ENCODE data around the gene FBXL19. TPM values are rescaled to one million over a fixed set of nuclear protein-coding genes. Genes with fewer than 3 reads are reported as not detected.

FBXL19 gene
- total and polyA plus RNA-seq, 2 of the 13 experiments (the other 11 are each of a cell fraction or from before 2014, with no cell fraction given) = 6.0 to 13.7 TPM

GRCh38 chr16:30874244-30874820, 49.0 kb upstream of the FBXL19 start:
- no peak for DNase-seq (ENCODE audit: low spot score)
- no TSS peak for BruUV-seq (replicated peaks)
- Histone ChIP-seq H3K27ac (ENCODE audit: extremely low read length, insufficient read depth, low read length) (peak overlapping the region; percentile 86), H4K20me1 (ENCODE audit: insufficient read depth, low read length) (no peaks in the 10 kb centered on the region), H3K4me3 (replicated peaks in 1 of 3; ENCODE audit: insufficient read depth in 1 of 3, low read depth in 2 of 3, low read length in 3 of 3) (peak overlapping the region; percentile 84 to 97 (median 86)), H3K36me3 (replicated peaks in 1 of 2; ENCODE audit: control insufficient read depth in 1 of 2, insufficient read depth in 2 of 2, low read length in 2 of 2) (peaks cover 0 to 2% of the 10 kb centered on the region in 2 experiments; a peak in 2 of 5 replicates), H2AFZ (ENCODE audit: low read length) (no peak overlapping the region), H3K9me3 (ENCODE audit: low read length) (no peaks in the 10 kb centered on the region), H3K27me3 (ENCODE audit: control insufficient read depth in 1 of 2, insufficient read depth in 2 of 2, low read length in 2 of 2) (no peaks in the 10 kb centered on the region; a peak in 1 of 5 replicates), H3K79me2 (ENCODE audit: insufficient read depth, low read length) (peaks cover 20% of the 10 kb centered on the region), H3K4me2 (ENCODE audit: low read depth, low read length) (peak overlapping the region; percentile 92), H3K4me1 (ENCODE audit: insufficient read depth, low read length) (peaks cover 29% of the 10 kb centered on the region), H3K9ac (ENCODE audit: insufficient read depth, low read depth, low read length) (peak overlapping the region; percentile 91)
- intact Hi-C loops (cut with micrococcal nuclease; ENCODE audit: unreplicated experiment) = loop anchor here (2.0 kb wide), 2 partner anchors 22 to 30 kb away; partner anchors contain the start of gene CTF1
- ATAC-seq = peak; percentile 2; the same call in 1 of the 3 replicates
- in situ Hi-C loops (cut with HindIII; ENCODE audit: extremely low pct_ligation_motif_present, low pct_unique_long_range_greater_than_20kb) = no loop called here
- CTCF ChIA-PET (ENCODE audit: low intra/inter-chr PET ratio, low total read pairs) = no interaction called here
- no peak for FAIRE-seq
- WGBS (ENCODE audit: low lambda C conversion rate) = 18% methylated on average over 22 of the region's 23 CpGs
- POLR2A ChIA-PET = interaction anchor here (0.5 to 4.8 kb wide), 22 partner anchors 7 to 808 kb away, joined by 3 to 69 read pairs (median 6); partner anchors contain the start of genes ALDOA, BCL7C, CTF1 and PHKG2
- no peak for TF ChIP-seq EZH2 (conservative IDR thresholded peaks at IDR 0.05; ENCODE audit: low read depth, low read length)
- TF ChIP-seq MZF1 (CRISPR knock-in tag; IDR thresholded peaks at IDR 0.05; ENCODE audit: borderline replicate concordance) = no peak
- TF ChIP-seq PAXIP1 (CRISPR knock-in tag; conservative IDR thresholded peaks at IDR 0.05) = no peak
- TF ChIP-seq HMGXB4 (CRISPR knock-in tag; IDR thresholded peaks at IDR 0.05; ENCODE audit: borderline replicate concordance in 1 of 2, low read depth in 1 of 2) = no peak
- TF ChIP-seq HOMEZ (CRISPR knock-in tag; IDR thresholded peaks at IDR 0.05; ENCODE audit: low read depth) = 0 out of 2 replicates have a peak, but pooled peaks have one; percentile 22
- 0 out of 2 replicates have a peak, but pooled peaks have one; percentile 2 for TF ChIP-seq KLF12 (CRISPR knock-in tag; IDR thresholded peaks at IDR 0.05; ENCODE audit: borderline replicate concordance)
- no peak for TF ChIP-seq ZBTB7B (CRISPR knock-in tag; IDR thresholded peaks at IDR 0.05)
- no peak for TF ChIP-seq ESRRA (CRISPR knock-in tag; IDR thresholded peaks at IDR 0.05; ENCODE audit: low read depth)
- TF ChIP-seq GABPB1 (CRISPR knock-in tag; IDR thresholded peaks at IDR 0.05) = no peak
- TF ChIP-seq CBX5 (CRISPR knock-in tag; IDR thresholded peaks at IDR 0.05; ENCODE audit: borderline replicate concordance) = no peak
- TF ChIP-seq PCBP2 (optimal IDR thresholded peaks at IDR 0.05; ENCODE audit: low read depth, low read length, poor library complexity, severe bottlenecking) = no peak
- TF ChIP-seq KDM1A (CRISPR knock-in tag; IDR thresholded peaks at IDR 0.05) = 0 out of 2 replicates have a peak, but pooled peaks have one; percentile 22
- no peak for TF ChIP-seq ZKSCAN8 (CRISPR knock-in tag; IDR thresholded peaks at IDR 0.05; ENCODE audit: borderline replicate concordance)
- no peak for TF ChIP-seq PRMT3 (CRISPR knock-in tag; IDR thresholded peaks at IDR 0.05; ENCODE audit: borderline replicate concordance, low read depth)
- no peak for TF ChIP-seq MLLT10 (CRISPR knock-in tag; IDR thresholded peaks at IDR 0.05)

Measured in HepG2 (cell line).